SK-N-SH (cell line): ENCODE data around the gene PKD2L2. TPM values are rescaled to one million over a fixed set of nuclear protein-coding genes. Genes with fewer than 3 reads are reported as not detected.

Experiments
- CTCF ChIA-PET: fragments of 300-600, 350-600 bp; formaldehyde crosslinking; extraction: SDS; loops from one replicate; lab custom pipeline; 2021; lab: Yijun Ruan, JAX
- POLR2A ChIA-PET: fragments of 350-600 bp; sonication (Branson Sonifier 250); formaldehyde crosslinking; extraction: SDS; loops from one replicate; lab custom pipeline; 2020; ENCODE audit warnings: antibody characterized with exemption, inconsistent platforms; lab: Yijun Ruan, JAX
- DNase-seq: peaks from one replicate; pipeline ENCODE4 v3.0.0; 2012
- H2AFZ ChIP-seq: fragments of 200-600 bp; sonication (generic); 2 replicates; pipeline ENCODE4 v1.8.1; 2016; ENCODE audit warnings: antibody characterized with exemption, mild to moderate bottlenecking, low read depth
- H3F3A ChIP-seq: fragments of 200-600 bp; sonication (generic); replicated peaks from 2 replicates; pipeline ENCODE3; 2016; ENCODE audit warnings: antibody characterized with exemption, mild to moderate bottlenecking; ENCODE audit not compliant: insufficient read depth
- H3K27ac ChIP-seq, 2 experiments: fragments of 200-500 bp in 1 of 2; fragments of 200-600 bp in 1 of 2; sonication (Bioruptor generic) in 1 of 2; sonication (generic), shearing (Covaris generic) in 1 of 2; 2 replicates each; pipeline versions ENCODE4 v1.5.1 to v1.6.1; 2014 to 2016; ENCODE audit warnings: low read depth in 2 of 2, inconsistent platforms in 1 of 2, low read length in 1 of 2, mild to moderate bottlenecking in 1 of 2, mixed read lengths in 1 of 2
- H3K27me3 ChIP-seq: fragments of 200-600 bp; sonication (generic), shearing (Covaris generic); 2 replicates; pipeline ENCODE4 v1.6.1; 2016; ENCODE audit warnings: mixed run types; ENCODE audit not compliant: insufficient read depth
- H3K36me3 ChIP-seq, 2 experiments: fragments of 200-500 bp in 1 of 2; fragments of 200-600 bp in 1 of 2; sonication (Bioruptor generic) in 1 of 2; sonication (generic) in 1 of 2; replicated peaks in 1 of 2; 2 replicates each; pipeline versions ENCODE3 to v1.5.1; 2014 to 2016; ENCODE audit warnings: low read length in 1 of 2, mild to moderate bottlenecking in 1 of 2; ENCODE audit not compliant: insufficient read depth in 2 of 2, control insufficient read depth in 1 of 2
- H3K4me1 ChIP-seq, 2 experiments: fragments of 200-500 bp in 1 of 2; fragments of 200-600 bp in 1 of 2; sonication (Bioruptor generic) in 1 of 2; sonication (generic), shearing (Covaris generic) in 1 of 2; 2 replicates each; pipeline versions ENCODE4 v1.5.1 to v1.6.1; 2014 to 2016; ENCODE audit warnings: low read depth in 1 of 2, low read length in 1 of 2, mixed run types in 1 of 2; ENCODE audit not compliant: insufficient read depth in 2 of 2, control insufficient read depth in 1 of 2
- H3K4me2 ChIP-seq: fragments of 200-600 bp; sonication (generic), shearing (Covaris generic); 2 replicates; pipeline ENCODE4 v1.6.1; 2017; ENCODE audit warnings: mixed run types
- H3K4me3 ChIP-seq, 2 experiments: fragments of 200-500 bp in 1 of 2; fragments of 200-600 bp in 1 of 2; sonication (Bioruptor generic) in 1 of 2; sonication (generic), shearing (Covaris generic) in 1 of 2; 2 replicates each; pipeline versions ENCODE4 v1.5.1 to v1.8.1; 2014 to 2016; ENCODE audit warnings: low read depth in 2 of 2, inconsistent platforms in 1 of 2, low read length in 1 of 2, mild to moderate bottlenecking in 1 of 2, mixed read lengths in 1 of 2, moderate library complexity in 1 of 2
- H3K79me2 ChIP-seq: fragments of 200-600 bp; sonication (generic); 2 replicates; pipeline ENCODE4 v1.8.1; 2017; ENCODE audit warnings: mild to moderate bottlenecking; ENCODE audit not compliant: insufficient read depth
- H3K9ac ChIP-seq: fragments of 200-600 bp; sonication (generic); 2 replicates; pipeline ENCODE4 v1.6.1; 2017; ENCODE audit warnings: mixed run types
- H3K9me2 ChIP-seq: fragments of 200-600 bp; sonication (generic); 2 replicates; pipeline ENCODE4 v1.6.1; 2017; ENCODE audit warnings: mixed run types
- H3K9me3 ChIP-seq: fragments of 200-600 bp; sonication (generic); 2 replicates; pipeline ENCODE4 v1.6.1; 2017; ENCODE audit warnings: mixed run types, mild to moderate bottlenecking, moderate library complexity
- H4K20me1 ChIP-seq: fragments of 200-600 bp; sonication (generic); 2 replicates; pipeline ENCODE4 v1.6.1; 2017; ENCODE audit warnings: mild to moderate bottlenecking, mixed run types; ENCODE audit not compliant: insufficient read depth
- ELF1 ChIP-seq: IDR thresholded peaks from 2 replicates; pipeline ENCODE4 v1.4.0; 2012
- EP300 ChIP-seq, 2 experiments: IDR thresholded peaks; 2 replicates each; pipeline versions ENCODE4 v1.4.0 to v1.6.1; 2012; ENCODE audit warnings: borderline replicate concordance in 1 of 2, low read depth in 1 of 2, low read length in 1 of 2
- FOSL2 ChIP-seq: IDR thresholded peaks from 2 replicates; pipeline ENCODE4 v1.4.0; 2012; ENCODE audit warnings: low read depth, mild to moderate bottlenecking, moderate library complexity, borderline replicate concordance
- FOXJ3 ChIP-seq: sonication (generic); formaldehyde crosslinking; IDR thresholded peaks from 2 replicates; pipeline ENCODE4 v1.5.1; 2020; ENCODE audit warnings: mild to moderate bottlenecking, missing genetic modification reagents
- GABPA ChIP-seq: IDR thresholded peaks from 2 replicates; pipeline ENCODE4 v1.4.0; 2012; ENCODE audit warnings: low read depth, mild to moderate bottlenecking
- JUND ChIP-seq: IDR thresholded peaks from 2 replicates; pipeline ENCODE4 v1.4.0; 2012
- MAX ChIP-seq: IDR thresholded peaks from 2 replicates; pipeline ENCODE4 v1.4.0; 2012; ENCODE audit warnings: low read depth
- MEF2A ChIP-seq: IDR thresholded peaks from 2 replicates; pipeline ENCODE4 v1.4.0; 2012; ENCODE audit warnings: low read depth, borderline replicate concordance
- MXI1 ChIP-seq: IDR thresholded peaks from 2 replicates; pipeline ENCODE4 v1.6.1; 2012; ENCODE audit warnings: mild to moderate bottlenecking, low read depth, low read length, improper control_type of control experiment
- NFIC ChIP-seq: IDR thresholded peaks from 2 replicates; pipeline ENCODE4 v1.4.0; 2012; ENCODE audit warnings: borderline replicate concordance
- NRF1 ChIP-seq: IDR thresholded peaks from 2 replicates; pipeline ENCODE4 v1.6.1; 2012; ENCODE audit warnings: low read depth, mild to moderate bottlenecking, low read length
- POLR2AphosphoS5 ChIP-seq: IDR thresholded peaks from 2 replicates; pipeline ENCODE4 v1.6.1; 2012; ENCODE audit warnings: low read depth, low read length
- RXRA ChIP-seq: IDR thresholded peaks from 2 replicates; pipeline ENCODE4 v1.4.0; 2012; ENCODE audit warnings: low read depth, mild to moderate bottlenecking, borderline replicate concordance
- SMC3 ChIP-seq: IDR thresholded peaks from 2 replicates; pipeline ENCODE4 v1.6.1; 2012; ENCODE audit warnings: low read depth, low read length, improper control_type of control experiment
- TCF12 ChIP-seq: IDR thresholded peaks from 2 replicates; pipeline ENCODE4 v1.4.0; 2012
- YY1 ChIP-seq: IDR thresholded peaks from 2 replicates; pipeline ENCODE4 v1.4.0; 2012; ENCODE audit warnings: low read depth, mild to moderate bottlenecking
- ZBTB33 ChIP-seq: IDR thresholded peaks from 2 replicates; pipeline ENCODE4 v1.4.0; 2012; ENCODE audit warnings: low read depth, borderline replicate concordance
- WGBS: methylation state at CpG from one replicate; pipeline ENCODE4 v1.1.6; 2017; ENCODE audit warnings: low lambda C conversion rate; 5-methylcytosine and 5-hydroxymethylcytosine counted together
- polyA plus RNA-seq, 3 experiments: library from polyadenylated mRNA; depleted of rRNA; stranded (reverse); fragments of >200 nt; gene quantifications; 2 replicates each; pipeline ENCODE4 v1.2.3, GENCODE V29; 2012
- TF ChIP-seq, protein P1 (sequence below): fragments of 150-350 bp; IDR thresholded peaks from 2 replicates; pipeline ENCODE4 v1.6.1; 2017; ENCODE audit warnings: antibody characterized with exemption, low read length, low read depth, borderline replicate concordance
- TF ChIP-seq, protein P2 (sequence below): fragments of 150-350 bp; IDR thresholded peaks from 2 replicates; pipeline ENCODE4 v1.6.1; 2016; ENCODE audit warnings: mild to moderate bottlenecking, low read depth, low read length
- TF ChIP-seq, protein P3 (sequence below): IDR thresholded peaks from 2 replicates; pipeline ENCODE4; 2012

Gene PKD2L2
- polyA plus RNA-seq, 1 of the 3 experiments (the other 2 are of a cell fraction): 0.26 TPM

GRCh38 chr5:137937994-137938750, 48.9 kb downstream of the PKD2L2 start:
- CTCF ChIA-PET: no interaction called here
- Histone ChIP-seq H3F3A (no peaks in the 10 kb centered on the region), H3K4me2 (no peak overlapping the region), H3K4me1 (peaks cover 7% of the 10 kb centered on the region in 2 experiments; a peak in 2 of 4 replicates), H3K27me3 (no peaks in the 10 kb centered on the region), H2AFZ (no peak overlapping the region), H4K20me1 (no peaks in the 10 kb centered on the region), H3K9ac (no peak overlapping the region), H3K79me2 (no peaks in the 10 kb centered on the region)
- WGBS: 94% methylated on average over 1 of the region's 1 CpG
- DNase-seq: no peak
- TF ChIP-seq NFIC (no peak), GABPA (no peak), ELF1 (no peak), SMC3 (no peak), TCF12 (no peak), NRF1 (no peak), FOSL2 (no peak), ZBTB33 (no peak), MAX (no peak), POLR2AphosphoS5 (no peak), MEF2A (no peak), JUND (no peak), EP300 (IDR thresholded peaks at IDR 0.05; ENCODE audit: borderline replicate concordance in 1 of 2, low read depth in 1 of 2, low read length in 1 of 2) (no peak), MXI1 (no peak), RXRA (no peak), FOXJ3 (CRISPR knock-in tag) (no peak), YY1 (no peak)
- TF ChIP-seq, protein P1, sequence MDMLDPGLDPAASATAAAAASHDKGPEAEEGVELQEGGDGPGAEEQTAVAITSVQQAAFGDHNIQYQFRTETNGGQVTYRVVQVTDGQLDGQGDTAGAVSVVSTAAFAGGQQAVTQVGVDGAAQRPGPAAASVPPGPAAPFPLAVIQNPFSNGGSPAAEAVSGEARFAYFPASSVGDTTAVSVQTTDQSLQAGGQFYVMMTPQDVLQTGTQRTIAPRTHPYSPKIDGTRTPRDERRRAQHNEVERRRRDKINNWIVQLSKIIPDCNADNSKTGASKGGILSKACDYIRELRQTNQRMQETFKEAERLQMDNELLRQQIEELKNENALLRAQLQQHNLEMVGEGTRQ: no peak
- TF ChIP-seq, protein P2, sequence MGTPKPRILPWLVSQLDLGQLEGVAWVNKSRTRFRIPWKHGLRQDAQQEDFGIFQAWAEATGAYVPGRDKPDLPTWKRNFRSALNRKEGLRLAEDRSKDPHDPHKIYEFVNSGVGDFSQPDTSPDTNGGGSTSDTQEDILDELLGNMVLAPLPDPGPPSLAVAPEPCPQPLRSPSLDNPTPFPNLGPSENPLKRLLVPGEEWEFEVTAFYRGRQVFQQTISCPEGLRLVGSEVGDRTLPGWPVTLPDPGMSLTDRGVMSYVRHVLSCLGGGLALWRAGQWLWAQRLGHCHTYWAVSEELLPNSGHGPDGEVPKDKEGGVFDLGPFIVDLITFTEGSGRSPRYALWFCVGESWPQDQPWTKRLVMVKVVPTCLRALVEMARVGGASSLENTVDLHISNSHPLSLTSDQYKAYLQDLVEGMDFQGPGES: no peak
- TF ChIP-seq, protein P3, sequence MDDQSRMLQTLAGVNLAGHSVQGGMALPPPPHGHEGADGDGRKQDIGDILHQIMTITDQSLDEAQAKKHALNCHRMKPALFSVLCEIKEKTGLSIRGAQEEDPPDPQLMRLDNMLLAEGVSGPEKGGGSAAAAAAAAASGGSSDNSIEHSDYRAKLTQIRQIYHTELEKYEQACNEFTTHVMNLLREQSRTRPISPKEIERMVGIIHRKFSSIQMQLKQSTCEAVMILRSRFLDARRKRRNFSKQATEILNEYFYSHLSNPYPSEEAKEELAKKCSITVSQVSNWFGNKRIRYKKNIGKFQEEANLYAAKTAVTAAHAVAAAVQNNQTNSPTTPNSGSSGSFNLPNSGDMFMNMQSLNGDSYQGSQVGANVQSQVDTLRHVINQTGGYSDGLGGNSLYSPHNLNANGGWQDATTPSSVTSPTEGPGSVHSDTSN: no peak
- TF ChIP-seq, all 33 proteins: peak for 0
- no peaks in the 10 kb centered on the region for H3K9me3 ChIP-seq
- no peak overlapping the region for H3K4me3 ChIP-seq
- H3K36me3 ChIP-seq: peaks cover 59 to 68% of the 10 kb centered on the region in 2 experiments
- H3K27ac ChIP-seq: no peak overlapping the region
- POLR2A ChIA-PET: no interaction called here
- no peaks in the 10 kb centered on the region for H3K9me2 ChIP-seq
